ENCODE results near the gene NOVA2. TPM values are rescaled to one million over a fixed set of nuclear protein-coding genes. Genes with fewer than 3 reads are reported as not detected.

NOVA2 gene
- total RNA-seq, 2 donors from 2014 or later, result not detected

DNA sequence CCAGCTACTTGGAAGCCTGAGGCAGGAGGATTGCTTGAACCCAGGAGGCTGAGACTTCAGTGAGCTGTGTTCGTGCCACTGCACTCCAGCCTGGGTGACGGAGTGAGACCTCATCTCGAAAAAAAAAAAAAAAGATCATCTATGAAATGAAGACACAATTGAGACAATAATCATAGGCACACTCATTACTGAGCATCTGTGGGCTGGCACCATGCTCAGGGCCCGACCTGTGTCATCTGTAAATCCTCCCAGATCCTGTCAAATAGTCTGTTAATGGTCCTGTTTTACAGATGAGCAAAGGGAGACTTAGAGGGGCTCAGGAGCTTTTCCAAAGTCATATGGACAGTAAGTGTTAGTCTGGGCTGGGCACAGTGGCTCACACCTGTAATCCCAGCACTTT is 54.9 kb downstream of the NOVA2 start:
- ATAC-seq, result no peak
- no peak overlapping the region for H3K4me3 Mint-ChIP-seq
- no peak overlapping the region for H3K27ac Mint-ChIP-seq

DNA sequence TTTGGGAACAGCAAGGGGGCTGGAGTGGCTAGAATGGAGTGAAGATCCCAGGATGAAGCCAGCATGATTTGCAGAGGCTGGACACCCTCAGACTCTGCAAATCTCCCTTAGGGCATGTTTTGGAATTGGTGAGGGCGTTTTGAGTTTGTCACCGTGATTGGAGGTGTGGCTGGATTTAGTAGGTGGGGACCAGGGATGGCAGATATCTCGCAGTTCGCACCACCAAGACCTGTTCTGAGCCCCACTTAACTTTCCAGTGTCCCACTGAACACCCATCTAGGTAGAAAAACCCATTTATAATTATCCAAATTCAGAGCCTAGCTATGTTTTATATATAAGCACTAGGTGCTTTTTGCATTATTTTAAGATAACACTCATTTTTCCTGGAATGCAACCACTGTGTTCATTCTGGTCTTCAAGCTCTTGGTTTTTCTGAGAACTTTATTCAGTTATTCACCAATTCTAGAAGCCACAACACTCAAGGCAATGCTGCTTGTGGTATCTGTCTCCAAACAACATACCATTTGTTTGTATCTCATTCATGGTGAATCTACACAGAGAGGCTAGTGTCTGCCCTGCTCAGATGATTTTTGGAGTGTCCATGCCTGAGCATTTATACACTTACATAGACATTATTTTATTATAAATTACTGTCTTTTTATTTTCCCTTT is 56.1 kb downstream of the NOVA2 start:
- H3K27ac Mint-ChIP-seq, result no peak overlapping the region
- peaks cover 4% of the 10 kb centered on the region for H3K36me3 Mint-ChIP-seq (ENCODE audit: low read depth)
- H3K27me3 Mint-ChIP-seq, result peaks cover 28% of the 10 kb centered on the region
- DNase-seq (no peak), ATAC-seq (no peak)
- H3K4me3 Mint-ChIP-seq, result no peak overlapping the region
- H3K4me1 Mint-ChIP-seq, result no peaks in the 10 kb centered on the region
- no peaks in the 10 kb centered on the region for H3K9me3 ChIP-seq (ENCODE audit: control insufficient read depth, low read length, poor library complexity, severe bottlenecking)

More for the DNA sequence above, 54.9 kb downstream of the NOVA2 start:
- H3K4me1 Mint-ChIP-seq, result no peaks in the 10 kb centered on the region
- peaks cover 4% of the 10 kb centered on the region for H3K36me3 Mint-ChIP-seq (ENCODE audit: low read depth)
- H3K9me3 ChIP-seq (ENCODE audit: control insufficient read depth, low read length, poor library complexity, severe bottlenecking), result no peaks in the 10 kb centered on the region
- no peak for DNase-seq
- peaks cover 19% of the 10 kb centered on the region for H3K27me3 Mint-ChIP-seq

DNA sequence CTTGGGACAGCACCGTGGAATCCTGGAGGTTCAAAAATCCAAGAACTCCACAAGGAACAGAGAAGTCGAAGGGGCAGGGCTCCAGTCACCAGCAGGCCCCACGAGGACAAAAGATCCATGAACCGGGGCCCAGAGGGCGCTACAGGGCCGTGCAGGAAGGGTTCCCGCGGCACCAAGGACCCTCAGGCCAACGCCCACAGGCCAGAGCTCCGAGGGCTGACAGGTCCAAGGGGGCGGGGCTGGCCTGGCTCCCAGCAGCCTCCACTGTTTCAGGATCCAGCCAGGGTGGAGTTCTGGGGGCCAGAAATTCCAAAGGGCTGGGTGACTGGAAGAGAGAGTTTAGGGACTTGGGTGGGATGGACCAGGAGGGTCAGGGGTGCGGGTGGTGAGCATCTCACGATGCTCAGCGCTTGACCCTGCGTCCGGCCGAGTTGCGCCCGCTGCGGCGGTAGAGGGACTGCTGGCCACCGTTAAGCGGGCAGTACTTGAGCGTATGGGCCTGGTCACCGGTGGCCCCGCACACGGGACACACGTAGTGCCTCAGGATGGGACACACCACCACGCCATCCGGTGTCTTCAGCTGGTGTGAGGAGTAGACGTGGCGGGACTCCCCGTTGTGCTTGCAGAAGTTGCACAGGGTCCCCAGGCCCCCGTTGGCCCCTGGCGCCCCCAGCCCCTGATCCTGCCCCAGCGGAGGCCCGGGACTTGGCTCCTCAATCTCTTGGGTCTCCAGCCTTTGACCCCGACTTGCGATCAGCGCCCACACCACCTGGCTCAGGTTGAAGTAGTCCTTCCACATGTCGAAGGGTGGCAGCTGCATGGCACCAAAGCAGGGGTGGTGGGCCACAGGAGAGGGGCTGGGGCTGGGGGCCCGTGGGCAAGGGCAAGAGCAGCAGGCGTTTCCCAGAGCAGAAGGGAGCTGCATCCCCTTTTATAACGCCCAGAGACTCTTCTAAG is 59.5 kb downstream of the NOVA2 start, which contains the start of gene NANOS2:
TSS of gene NANOS2 (minus strand) at position 905 of the 957 bp plus-strand sequence. CDS start at position 820, 85 bp downstream.
- ATAC-seq (no peak), DNase-seq (no peak)
- Mint-ChIP-seq H3K27ac (no peak within 1 kb of the TSS), H3K4me3 (no peak within 1 kb of the TSS), H3K4me1 (peaks cover 2% of the 10 kb centered on the region), H3K27me3 (peaks cover 41% of the 10 kb centered on the region), H3K36me3 (ENCODE audit: low read depth) (peaks cover 4% of the 10 kb centered on the region)
- no peaks in the 10 kb centered on the region for H3K9me3 ChIP-seq (ENCODE audit: control insufficient read depth, low read length, poor library complexity, severe bottlenecking)

DNA sequence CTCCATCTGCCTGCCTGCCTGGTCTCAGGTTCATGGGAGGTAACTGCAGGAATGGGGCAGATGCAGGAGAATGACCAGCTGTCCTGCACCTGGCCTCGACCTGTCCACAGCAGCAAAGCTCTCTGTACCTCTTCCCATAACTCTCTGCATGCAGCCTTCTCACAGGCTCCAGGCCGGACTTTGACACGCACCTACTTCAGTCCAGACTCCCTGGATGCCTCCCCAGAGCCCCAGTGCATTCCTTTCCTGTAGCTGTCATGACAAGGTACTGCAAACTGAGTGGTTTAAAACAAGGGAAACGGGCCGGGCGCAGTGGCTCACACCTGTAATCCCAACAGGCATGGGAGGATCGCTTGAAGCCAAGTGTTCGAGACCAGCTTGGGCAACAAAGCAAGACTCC is 62.4 kb downstream of the NOVA2 start:
- Mint-ChIP-seq H3K27me3 (peaks cover 37% of the 10 kb centered on the region), H3K27ac (no peak overlapping the region), H3K4me1 (peaks cover 5% of the 10 kb centered on the region), H3K36me3 (ENCODE audit: low read depth) (peaks cover 7% of the 10 kb centered on the region), H3K4me3 (no peak overlapping the region)
- DNase-seq, result no peak
- no peaks in the 10 kb centered on the region for H3K9me3 ChIP-seq (ENCODE audit: control insufficient read depth, low read length, poor library complexity, severe bottlenecking)
- ATAC-seq, result no peak

DNA sequence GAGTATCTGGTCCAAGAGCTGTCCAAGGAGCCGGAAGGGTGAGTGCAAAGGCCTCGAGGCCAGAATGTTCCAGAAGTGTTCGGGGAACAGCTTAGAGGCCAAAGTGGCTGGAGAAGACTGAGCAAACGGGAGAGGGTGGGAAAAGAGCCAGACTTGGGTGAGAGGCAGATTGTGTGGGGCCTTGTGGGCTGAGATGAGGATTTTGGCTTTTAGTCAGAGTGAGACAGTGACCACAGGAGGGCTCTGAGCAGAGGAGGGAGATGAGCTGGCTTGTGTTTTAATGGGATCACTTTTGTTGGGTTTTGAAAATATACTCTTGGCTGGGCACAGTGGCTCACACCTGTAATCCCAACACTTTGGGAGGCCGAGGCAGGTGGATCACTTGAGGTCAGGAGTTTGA is 64.7 kb downstream of the NOVA2 start:
- Mint-ChIP-seq H3K36me3 (ENCODE audit: low read depth) (peaks cover 7% of the 10 kb centered on the region), H3K27ac (no peak overlapping the region), H3K4me3 (no peak overlapping the region), H3K27me3 (peaks cover 35% of the 10 kb centered on the region), H3K4me1 (peaks cover 7% of the 10 kb centered on the region)
- H3K9me3 ChIP-seq (ENCODE audit: control insufficient read depth, low read length, poor library complexity, severe bottlenecking), result no peaks in the 10 kb centered on the region
- DNase-seq (no peak), ATAC-seq (no peak)

DNA sequence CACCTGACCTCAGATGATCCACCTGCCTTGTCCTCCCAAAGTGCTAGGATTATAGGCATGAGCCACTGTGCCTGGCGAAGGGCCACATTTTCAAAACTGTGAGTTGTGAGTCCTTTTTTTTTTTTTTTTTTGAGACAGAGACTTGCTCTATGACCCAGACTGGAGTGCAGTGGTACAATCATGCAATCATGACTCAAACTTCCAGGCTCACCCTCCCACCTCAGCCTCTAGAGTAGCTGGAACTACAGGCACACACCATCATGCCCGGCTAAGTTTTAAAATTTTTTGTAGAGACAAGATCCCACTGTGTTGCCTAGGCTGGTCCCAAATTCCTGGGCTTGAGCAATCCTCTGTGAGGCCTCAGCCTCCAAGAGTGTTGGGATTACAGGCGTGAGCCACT is 67.4 kb downstream of the NOVA2 start:
- Mint-ChIP-seq H3K36me3 (ENCODE audit: low read depth) (peaks cover 7% of the 10 kb centered on the region), H3K27ac (no peak overlapping the region), H3K4me1 (peaks cover 14% of the 10 kb centered on the region), H3K4me3 (no peak overlapping the region), H3K27me3 (peaks cover 19% of the 10 kb centered on the region)
- ATAC-seq (no peak), DNase-seq (no peak)
- H3K9me3 ChIP-seq (ENCODE audit: control insufficient read depth, low read length, poor library complexity, severe bottlenecking), result no peaks in the 10 kb centered on the region

DNA sequence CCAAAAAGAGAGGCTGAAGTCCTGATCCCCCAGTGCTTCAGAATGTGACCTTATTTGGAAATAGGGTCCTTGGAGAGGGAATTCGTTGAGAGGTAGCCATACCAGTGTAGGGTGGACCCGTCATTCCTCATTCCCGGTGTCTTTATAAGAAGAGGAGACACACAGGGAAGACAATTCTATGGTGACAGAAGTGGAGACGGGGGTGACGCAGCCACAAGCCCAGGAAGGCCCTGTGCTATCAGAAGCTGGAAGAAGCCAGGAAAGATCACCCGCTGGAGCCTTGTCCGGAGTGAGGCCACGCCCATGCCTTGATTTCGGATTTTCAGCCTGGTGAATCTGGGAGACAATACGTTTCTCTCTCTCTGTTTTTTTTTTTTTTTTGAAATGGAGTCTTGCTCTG is 68.7 kb downstream of the NOVA2 start:
- no peaks in the 10 kb centered on the region for H3K9me3 ChIP-seq (ENCODE audit: control insufficient read depth, low read length, poor library complexity, severe bottlenecking)
- Mint-ChIP-seq H3K4me3 (no peak overlapping the region), H3K27ac (no peak overlapping the region), H3K4me1 (peaks cover 19% of the 10 kb centered on the region), H3K27me3 (peaks cover 11% of the 10 kb centered on the region), H3K36me3 (ENCODE audit: low read depth) (peaks cover 8% of the 10 kb centered on the region)
- DNase-seq (no peak), ATAC-seq (no peak)

DNA sequence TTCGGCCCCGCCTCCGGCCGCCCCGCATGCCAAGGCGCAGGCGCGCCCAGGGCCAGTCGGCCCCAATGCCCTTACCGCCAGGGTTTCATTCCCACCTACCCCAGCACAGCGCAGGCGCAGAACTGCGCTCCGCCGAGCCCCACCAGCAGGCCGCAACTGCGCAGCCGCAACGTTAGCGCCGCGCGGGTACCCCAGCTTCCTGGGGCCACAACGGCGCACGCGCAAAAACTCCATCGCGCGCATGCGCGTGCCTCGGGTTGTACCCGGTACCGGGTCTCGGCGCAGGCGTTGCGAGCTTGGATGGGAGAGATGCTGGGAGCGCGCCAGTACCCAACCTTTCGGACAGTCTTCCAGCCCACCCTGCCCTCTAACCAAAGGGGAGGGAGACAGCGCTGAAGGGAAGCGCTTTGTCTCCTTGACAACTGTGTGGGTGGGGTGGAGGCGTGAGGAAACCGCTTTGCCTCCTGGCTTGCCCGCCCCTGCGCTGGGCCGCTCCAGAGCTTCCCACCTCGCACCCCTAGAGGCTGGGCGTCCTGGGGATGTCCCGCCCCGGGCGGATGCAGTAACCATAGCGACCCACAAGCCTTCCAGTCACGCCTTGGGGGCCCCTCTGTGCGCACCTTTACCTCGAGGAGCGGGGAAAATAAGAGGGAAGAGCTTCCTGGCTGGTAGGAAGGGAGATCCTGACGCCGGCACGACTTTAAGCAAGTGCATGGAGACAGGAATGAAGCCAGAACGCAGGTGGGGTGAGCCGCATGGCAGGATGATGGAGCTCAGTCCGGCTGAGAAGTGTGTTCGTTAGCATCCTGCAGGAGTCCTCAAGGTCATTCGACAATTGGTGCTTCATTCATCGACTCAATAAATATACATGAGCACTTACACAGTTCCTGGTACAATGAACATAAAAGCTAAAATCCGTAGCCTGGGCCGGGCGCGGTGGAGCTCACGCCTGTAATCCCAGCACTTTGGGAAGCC is 70.7 kb downstream of the NOVA2 start:
- no peaks in the 10 kb centered on the region for H3K9me3 ChIP-seq (ENCODE audit: control insufficient read depth, low read length, poor library complexity, severe bottlenecking)
- ATAC-seq (peak; percentile 86), DNase-seq (peak; percentile 99 to 100 (median 100))
- H3K36me3 Mint-ChIP-seq (ENCODE audit: low read depth), result peaks cover 2% of the 10 kb centered on the region
- H3K4me3 Mint-ChIP-seq, result peak overlapping the region; percentile 95
- no peaks in the 10 kb centered on the region for H3K27me3 Mint-ChIP-seq
- peak overlapping the region; percentile 77 for H3K27ac Mint-ChIP-seq
- H3K4me1 Mint-ChIP-seq, result peaks cover 15% of the 10 kb centered on the region

DNA sequence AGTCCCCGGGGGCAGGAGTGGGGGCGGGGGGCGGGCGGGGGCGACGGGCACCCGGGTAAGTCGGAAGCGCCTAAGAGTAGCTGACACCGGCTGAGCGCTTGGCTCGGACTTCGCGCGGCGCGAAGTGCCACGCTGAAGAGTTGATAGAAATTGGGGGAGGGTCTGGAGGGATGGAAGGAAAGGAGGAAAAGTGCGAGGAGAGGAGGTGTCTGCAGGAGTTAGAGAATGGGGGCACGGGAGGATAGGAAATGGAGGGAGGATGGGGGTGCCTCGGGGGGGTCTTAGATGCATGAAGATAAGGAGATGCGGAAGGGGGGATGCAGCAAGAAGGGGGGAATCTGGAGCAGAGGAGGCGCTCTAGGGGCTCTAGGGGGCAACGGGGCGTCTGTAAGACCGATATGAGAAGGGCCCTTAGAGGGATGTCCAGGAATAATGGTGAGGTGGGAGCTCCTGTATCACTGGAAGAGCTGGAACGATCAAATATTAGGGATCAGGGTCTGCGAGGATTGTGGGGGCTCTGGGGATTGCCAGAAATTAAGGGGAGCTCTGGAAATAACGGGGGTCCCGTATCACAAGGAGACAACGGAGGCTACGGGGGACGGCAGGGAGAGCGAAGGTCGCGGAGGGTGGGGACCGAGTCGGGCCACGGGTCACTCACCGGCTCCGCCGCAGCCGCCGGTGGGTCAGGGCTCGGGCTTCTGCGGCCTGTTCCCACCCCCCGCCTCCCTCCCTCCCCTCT is 71.6 kb downstream of the NOVA2 start, which contains the start of gene MYPOP:
TSS of gene MYPOP (minus strand) at position 702 of the 739 bp plus-strand sequence. CDS start 840 bp downstream, outside the sequence.
- DNase-seq (no peak), ATAC-seq (no peak)
- Mint-ChIP-seq H3K4me1 (peaks cover 15% of the 10 kb centered on the region), H3K36me3 (ENCODE audit: low read depth) (peaks cover 2% of the 10 kb centered on the region), H3K27me3 (no peaks in the 10 kb centered on the region), H3K27ac (peak within 1 kb of the TSS; percentile 77), H3K4me3 (peak within 1 kb of the TSS; percentile 95)
- H3K9me3 ChIP-seq (ENCODE audit: control insufficient read depth, low read length, poor library complexity, severe bottlenecking), result no peaks in the 10 kb centered on the region

DNA sequence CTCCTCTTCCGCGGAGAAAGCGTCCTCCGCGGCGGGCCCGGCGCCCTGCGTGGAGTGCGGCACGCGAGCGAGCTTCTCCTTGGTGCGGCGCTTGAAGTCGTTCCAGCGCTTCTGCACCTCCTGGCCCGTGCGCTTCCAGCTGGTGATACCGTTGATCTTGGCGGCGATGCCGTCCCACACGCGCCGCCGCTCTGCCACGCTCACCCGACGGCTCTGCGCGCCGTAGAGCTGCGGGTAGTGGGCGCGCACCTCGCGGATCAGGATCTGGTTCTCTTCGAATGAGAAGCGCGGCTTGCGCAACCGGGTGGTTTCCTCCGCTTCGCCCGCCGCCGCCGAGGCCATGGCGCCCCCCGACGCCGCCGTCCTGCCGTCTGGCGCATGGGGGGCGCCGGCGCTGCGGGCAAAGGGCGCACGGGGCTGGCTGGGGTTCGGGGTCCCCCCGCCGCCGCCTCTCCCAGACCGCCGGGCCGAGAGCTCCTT is 72.2 kb downstream of the NOVA2 start:
- H3K4me1 Mint-ChIP-seq, result peaks cover 15% of the 10 kb centered on the region
- H3K27me3 Mint-ChIP-seq, result no peaks in the 10 kb centered on the region
- no peak for ATAC-seq
- no peaks in the 10 kb centered on the region for H3K9me3 ChIP-seq (ENCODE audit: control insufficient read depth, low read length, poor library complexity, severe bottlenecking)
- peaks cover 2% of the 10 kb centered on the region for H3K36me3 Mint-ChIP-seq (ENCODE audit: low read depth)
- peak overlapping the region; percentile 77 for H3K27ac Mint-ChIP-seq
- peak in 2 of 3 donors; percentile 16 to 28 for DNase-seq
- peak overlapping the region; percentile 95 for H3K4me3 Mint-ChIP-seq

DNA sequence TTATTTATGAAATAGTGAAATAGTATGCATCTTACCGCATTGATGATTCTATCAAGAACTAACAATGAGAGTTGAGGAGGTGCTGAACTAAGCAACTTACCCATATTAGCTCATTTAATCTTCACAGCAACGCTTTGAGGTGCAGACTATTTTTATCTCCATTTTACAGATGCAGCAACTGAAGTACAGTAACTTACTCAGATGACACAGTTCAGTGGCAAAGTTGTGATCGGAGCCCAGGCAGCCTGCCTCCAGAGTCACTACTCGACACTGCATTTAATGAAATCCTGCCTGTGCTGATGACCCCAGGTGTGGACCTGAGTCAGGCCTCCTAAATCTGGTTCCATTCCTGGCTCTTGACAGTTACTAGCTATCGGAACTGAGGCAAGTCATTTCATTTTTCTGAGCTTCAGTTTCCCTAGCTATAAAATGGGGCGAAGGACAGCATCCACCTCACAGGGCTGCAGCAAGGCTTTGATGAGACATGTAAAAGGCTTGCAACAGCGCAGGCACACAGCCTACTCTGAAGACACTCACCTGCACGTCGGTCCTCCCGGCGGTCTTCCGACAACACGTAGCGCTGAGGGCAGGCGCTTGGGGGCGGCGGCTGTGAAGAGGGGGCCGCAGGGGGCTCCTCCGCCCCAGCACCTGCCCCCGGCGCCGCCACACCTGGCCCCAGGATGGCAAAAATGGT is 72.8 kb downstream of the NOVA2 start:
- no peak for ATAC-seq
- Mint-ChIP-seq H3K27me3 (no peaks in the 10 kb centered on the region), H3K27ac (no peak overlapping the region), H3K4me1 (peaks cover 15% of the 10 kb centered on the region), H3K36me3 (ENCODE audit: low read depth) (peaks cover 2% of the 10 kb centered on the region), H3K4me3 (peak overlapping the region; percentile 43)
- H3K9me3 ChIP-seq (ENCODE audit: control insufficient read depth, low read length, poor library complexity, severe bottlenecking), result no peaks in the 10 kb centered on the region
- DNase-seq, result no peak
